NCI-H1930 (cell line): ENCODE results near the gene MPPED1.

ENCODE experiments used
- DNase-seq, 2 experiments: peaks; one replicate each; lab custom pipeline; 2025; lab: John Stamatoyannopoulos, UW

The MPPED1 gene

DNA sequence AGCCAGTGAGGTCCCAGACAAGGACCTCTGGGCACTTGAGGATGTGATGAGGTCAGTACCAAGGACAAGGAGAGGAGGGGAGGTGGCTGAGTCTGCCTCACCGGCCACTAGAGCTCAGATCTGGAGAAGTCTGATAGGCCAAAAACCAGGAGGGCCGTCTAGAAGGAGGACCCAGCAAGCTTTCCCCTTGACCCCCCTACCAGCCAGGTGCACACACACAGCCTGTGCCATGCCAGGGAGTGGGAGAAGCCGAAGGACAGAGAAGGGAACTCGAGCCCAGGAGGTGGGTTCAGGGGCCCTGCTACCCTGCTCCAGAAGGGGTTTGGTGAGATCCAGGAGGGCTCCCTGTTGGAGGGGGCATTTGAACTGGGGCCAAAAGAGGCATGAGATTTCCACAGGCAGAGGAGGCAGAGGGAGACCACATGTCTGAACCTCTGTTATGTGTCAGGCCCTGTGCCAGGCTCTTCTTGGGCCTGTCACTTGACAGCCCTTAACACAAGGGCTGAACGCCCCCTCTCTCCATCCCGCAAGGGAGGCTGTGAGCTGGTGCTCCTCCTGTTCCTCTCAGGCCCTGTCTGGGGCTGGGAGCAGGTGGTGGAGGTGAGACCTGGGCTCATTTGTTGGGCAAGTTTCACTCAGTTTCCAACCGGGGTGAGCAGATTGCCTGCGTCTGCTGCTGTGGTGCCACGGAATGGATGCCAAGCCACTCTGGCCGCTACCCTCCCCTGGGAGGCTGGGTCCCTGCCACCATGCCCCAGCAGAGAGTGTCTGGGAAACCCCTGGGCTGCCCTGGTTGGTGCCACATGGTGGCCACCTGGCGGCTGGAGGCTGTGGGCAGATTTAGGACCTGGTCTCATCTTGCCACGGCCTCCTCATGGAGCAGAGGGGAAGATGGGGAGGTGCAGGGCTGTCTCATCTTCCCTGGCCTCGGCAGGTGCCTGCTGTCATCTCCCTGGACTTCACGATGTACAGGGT is 65.2 kb downstream of the MPPED1 start:
- DNase-seq: no peak

DNA sequence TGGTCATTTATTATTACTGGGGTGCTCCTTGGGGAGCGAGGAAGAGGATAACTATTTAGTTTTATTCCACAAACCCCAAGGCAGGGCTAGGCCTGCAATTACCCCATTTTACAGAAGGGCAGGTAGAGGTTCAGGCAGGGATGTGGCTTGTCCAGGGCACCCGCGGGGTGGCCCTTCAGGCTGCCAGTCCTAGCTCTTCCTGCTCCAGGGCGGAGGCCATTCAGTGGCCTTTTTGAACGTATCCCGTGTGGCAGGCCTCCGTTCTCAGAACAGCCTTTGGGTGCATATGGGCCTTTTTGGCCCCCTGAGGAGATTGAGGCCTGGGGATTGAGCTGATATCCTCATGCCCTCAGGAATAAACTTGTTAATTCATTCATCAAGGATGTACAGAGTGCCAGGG is 66.2 kb downstream of the MPPED1 start:
- DNase-seq: no peak

DNA sequence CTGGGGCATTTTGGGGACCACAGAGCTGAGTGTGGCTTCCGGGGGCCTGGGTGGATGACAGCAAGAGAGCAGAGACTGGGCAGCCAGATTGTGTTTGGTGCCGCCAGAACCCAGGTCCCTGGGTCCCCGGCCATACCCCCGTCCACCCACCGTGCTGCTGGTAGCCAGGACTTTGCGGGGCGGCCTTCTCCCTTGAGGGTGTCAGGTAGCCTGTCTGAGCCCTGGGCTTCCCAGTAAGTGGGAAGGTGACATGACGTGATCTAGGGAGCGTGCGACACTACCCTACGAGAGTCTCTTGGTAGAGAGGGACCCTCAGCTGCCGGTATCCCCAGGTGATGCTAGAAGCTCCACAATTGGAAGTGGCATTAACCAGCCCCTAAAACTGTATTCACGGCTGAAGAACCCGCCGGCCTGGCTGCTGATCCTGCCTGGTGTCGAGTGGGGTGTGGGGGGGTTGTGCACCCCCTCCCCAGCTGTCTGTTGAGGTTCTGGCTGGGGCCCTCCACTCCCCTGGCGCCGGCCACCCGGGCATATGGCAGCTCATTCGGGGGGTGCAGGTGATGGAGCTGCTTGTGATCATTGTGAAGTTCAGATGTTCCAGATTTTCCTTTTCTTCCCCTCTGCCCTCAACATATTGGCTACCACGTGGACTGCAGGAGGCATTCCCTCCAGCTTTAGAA is 66.9 kb downstream of the MPPED1 start:
- DNase-seq: no peak

DNA sequence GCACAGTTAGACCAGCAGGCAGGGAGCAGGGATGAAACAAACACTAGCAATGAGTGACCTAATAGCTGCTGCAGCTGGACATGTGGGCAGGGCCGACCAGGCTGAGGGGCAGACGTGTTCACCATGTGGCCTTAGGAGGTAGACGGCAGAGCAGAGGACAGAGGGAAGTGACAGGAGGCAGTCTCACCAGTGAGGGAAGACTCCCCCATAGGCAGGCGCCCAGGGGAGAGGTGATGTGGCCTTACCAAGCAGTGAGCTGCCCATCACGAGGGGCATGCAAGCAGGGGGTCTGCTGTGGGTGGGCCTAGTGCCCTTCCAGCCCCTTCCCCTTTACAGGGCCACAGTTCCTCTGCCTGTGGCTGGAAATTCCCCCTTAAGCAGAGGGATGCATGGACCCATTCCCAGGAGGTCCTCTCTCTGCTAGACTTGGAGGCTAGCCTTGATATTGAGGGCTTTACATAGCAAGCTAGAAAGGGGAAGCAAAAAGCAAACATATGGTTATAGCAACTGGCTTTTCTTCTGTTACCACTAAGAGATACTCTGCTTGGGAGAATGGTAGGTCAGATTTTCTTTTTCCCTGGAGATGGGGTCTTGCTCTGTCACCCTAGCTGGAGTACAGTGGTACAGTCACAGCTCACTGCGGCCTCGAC is 67.6 kb downstream of the MPPED1 start:
- DNase-seq: no peak

DNA sequence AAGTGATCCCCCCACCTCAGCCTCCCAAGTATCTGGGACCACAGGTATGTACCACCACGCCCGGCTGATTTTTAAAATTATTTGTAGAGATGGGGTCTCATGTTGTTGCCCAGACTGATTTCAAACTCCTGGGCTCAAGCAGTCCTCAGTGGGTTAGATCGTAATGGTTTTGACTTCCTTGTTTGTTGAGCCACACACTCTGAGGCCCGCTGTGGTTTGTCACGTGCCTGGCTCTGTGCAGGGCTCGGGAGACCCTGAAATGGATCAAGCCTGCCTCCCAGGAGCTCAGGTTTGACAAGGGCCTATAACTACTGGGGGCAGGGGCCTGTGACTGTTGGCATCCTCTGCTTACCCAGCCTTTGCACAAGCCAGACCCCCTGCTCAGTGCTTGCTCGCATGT is 68.1 kb downstream of the MPPED1 start:
- DNase-seq: no peak

DNA sequence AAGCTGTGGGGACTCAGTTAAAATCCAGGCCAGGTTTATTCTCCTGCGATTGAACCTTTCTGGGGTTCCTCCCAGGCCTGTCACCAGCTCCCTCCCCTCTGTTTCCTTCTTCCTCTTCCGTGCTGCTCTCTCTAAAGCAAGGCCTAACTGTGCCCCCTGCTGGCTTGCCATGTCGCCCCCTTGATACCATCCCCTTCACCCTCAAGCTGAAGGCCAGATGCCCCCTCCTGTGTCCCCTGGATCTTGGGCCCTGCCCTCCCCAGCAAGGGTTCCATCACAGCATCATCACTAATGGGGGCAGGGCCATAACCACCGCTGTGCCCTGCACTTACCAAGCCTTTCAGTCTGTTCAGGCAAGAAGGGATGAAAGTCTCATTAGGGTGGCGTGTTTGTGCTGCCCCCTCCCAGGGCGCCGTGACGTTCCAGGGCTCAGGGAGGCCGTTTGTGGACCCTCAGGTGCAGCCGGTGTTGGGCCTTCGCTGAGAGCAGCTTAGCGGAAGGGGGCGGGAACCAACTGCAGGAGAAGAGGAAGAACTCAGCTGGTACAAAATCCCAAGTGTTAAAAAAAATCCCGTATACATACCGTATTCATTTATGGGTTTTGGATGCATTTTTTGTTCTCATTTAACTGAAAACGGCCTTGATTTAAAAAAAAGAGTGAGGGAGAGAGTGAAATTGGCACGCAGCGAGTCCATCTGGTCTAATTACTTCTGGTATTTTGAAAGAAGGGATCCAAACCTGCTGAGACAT is 69.9 kb downstream of the MPPED1 start:
- DNase-seq: no peak

DNA sequence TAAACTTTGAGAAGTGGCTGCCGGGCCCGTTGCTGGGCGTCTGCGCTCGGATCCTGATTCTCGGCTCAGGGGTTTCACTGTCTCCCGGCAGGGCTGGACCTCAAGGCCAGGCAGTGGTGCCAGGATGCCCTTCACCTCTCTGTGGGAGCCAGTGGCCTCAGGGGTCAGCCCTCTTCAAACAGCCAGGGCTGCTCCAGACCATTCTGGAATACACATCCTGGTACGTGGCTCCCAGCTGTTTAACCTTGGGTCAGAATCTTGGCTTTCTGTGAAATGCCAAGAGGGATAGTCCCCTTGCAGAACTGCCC is 70.5 kb downstream of the MPPED1 start:
- no peak for DNase-seq

DNA sequence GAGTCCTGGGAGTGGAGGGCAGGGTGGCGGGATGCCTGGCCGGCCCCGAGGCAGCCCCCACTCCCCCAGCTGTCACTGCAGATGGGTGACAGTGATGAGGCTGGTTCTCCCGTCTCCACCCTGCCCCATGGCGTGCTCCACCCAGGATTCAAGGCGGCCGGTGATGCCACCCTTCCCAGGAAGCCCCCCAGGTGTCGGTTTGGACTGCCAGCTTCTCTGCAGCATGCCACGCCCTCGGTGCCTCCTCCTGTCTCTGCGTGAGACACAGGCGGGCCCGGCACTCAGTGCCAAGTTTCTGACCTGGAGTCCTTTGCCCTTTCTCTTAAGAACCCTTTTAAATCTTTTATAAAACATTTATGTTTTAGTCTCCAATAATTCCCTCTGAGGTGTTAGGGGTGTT is 71.5 kb downstream of the MPPED1 start:
- DNase-seq: no peak

DNA sequence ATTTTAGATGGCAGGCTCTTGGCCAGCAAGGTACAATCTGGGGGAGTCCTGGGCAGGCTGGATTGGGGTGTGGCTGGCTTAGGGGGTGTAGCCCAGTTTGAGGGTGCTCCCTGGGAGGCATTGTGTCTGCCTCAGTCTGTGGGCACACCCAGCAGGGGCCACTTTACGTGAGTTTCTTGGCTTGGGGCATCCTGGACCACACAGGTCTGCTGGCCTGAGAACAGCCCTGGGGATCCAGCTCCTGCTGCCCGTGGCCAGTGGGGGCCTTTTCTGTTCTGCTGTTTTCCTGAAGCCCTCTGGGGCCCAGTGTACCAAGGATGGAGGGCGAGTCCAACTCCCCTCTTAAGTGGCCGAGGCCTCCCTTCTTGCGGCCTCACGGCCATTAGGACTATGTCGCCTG is 71.9 kb downstream of the MPPED1 start:
- DNase-seq: no peak

DNA sequence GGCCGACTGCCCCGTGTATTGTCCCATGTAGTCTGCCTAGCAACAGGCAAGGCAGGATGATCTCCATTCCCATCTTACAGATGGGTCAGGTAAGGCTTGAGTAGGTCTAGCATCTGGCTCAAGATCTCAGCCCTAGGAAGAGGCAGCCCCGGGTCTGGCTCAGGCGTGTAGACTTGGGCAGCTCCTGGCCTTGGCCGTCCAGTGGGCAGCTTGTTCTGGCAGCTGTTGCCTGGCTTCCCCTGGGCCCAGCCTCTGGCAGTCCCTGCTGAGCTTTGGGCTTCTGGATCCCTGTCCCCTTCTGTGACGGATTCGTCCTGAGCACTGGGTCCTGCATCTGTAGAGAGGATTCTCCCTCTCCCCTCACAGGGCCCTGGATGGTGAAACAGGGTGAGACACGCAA is 72.4 kb downstream of the MPPED1 start:
- DNase-seq: no peak

DNA sequence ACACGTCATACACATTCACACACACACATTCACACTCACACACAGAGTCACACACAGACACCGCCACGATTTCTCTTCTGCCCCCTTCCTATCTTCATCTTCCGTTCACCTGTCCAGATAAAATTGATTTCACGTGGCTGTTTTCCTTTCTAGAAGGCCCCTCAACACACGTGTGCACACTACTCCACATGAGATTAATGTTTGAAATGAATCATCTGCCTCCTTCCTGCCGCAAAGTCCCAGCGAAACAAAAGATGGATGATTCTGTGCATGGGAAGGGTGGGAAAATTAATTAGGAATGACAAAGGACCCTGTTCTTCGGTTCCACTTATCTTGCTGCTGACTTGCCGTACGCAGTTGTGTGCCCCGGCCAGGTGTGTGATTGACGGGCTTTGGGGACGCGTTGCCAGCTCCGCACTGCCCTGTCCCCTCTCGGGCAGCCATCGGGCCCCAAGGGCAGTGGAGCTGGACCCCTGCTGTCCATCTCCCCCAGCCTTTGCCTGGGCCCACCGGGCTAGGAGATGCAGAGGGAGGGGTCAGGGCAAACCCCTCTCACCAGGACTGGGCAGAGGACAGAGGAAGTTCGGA is 73.8 kb downstream of the MPPED1 start:
- no peak for DNase-seq

DNA sequence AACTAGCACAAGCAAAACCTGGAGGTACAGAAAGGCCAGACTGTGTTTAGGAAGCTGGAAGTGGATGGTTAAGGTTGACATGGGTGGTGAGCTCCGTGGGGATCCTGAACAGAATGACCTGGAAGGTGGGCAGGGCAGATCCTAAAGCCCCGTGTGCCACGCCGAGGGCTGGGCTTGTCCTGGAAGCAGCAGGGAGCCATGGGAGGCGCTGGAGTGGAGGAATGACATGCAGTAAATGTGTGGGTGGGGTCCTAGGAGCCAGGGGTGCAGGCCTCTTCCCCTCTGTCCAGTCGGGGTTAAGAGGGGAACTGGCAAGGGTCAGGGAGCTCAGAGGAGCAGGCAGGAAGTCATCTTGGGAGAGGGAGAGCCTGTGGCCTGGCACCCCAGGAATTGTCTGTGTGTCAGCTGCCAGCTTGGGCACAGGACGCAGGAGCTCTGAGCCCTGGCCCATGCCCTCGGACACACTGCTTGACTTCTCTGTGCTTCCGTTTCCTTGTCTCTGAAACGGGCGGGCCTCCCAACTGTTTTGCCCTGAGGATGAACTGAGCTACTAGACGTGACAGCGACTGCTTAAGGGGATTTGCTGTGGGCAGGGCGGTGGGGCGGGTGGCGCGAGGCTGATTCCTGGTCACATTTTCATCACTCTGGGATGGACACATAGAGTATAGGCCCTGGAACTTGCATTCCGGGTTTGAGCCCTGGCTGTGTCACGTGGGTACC is 75.7 kb downstream of the MPPED1 start:
- DNase-seq: no peak

DNA sequence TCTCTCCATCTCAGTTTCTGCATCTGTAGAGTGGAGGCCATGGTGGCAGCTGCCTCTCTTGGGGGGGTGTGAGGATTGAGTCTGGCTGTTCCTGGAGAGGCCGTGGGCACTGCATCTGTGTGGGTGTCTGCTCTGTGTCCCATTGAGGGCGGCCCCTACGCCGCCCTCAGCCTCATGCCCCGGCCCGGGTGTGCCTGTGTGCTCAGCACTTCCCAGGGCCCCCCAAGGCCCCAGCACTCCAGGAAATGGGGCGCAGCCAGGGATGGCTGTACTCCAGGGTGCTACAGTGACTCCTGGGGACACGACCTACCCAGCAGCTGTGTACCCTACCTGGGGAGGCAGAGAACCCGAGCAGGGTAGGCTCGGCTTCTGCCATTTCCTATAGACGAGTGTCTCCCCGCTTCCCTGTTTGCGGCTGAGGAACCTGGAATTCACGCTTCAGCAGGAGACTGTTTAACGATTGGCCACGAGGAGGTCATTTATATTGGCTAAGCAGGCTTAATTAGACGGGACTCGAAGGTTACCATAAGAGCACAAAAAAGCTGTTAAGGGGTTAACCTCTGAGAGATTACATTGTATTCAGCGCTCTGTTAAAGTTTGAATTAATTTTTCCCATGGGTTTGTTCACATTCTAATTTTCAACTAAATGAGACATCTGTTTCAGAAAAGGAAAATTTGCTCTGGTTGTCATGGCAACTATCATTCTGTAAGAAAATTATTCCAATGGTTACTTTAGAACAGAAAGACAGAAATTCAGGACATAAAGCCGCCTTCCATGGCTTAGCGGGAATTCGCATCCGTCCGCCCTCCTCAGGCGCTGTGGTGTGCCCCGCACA is 76.4 kb downstream of the MPPED1 start:
- no peak for DNase-seq

DNA sequence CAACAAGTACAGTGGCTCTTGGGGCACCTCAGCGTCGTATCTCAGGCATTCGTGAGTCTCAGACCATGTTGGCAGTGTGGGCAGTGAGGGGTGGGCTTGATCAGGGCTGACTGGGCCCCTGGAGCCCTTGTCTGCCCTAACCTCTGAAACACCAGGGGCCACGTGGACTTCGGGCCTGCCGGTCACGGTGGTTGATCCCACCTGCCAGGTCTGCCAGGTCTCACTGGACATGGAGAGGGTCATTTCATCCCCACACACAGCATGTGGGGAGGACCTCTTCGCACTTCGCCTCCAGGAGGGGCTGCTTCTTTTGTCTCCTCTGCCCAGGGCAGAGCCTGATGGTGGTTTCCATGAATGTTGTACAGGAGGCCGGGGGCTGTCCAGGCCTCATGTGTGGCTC is 77.1 kb downstream of the MPPED1 start:
- no peak for DNase-seq

DNA sequence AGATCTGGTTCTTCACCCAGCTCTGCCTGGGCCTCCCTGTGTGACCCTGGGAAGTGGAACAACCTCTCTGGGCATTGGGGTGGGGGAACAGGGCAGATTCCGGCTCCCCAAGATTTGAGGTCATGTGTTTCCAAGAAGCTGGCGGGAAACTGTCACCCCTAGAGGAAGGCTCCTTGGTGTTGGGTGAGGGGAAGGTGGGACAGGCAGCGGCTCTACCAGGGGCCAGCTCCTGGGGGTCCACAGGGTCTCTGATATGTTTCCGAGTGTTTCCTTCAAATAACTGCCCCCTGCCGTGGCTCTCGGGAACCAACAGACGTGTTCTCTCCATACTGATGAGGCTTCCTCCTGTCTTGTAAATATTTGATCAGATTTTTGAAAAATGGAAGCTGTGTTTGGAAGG is 78.5 kb downstream of the MPPED1 start:
- no peak for DNase-seq

DNA sequence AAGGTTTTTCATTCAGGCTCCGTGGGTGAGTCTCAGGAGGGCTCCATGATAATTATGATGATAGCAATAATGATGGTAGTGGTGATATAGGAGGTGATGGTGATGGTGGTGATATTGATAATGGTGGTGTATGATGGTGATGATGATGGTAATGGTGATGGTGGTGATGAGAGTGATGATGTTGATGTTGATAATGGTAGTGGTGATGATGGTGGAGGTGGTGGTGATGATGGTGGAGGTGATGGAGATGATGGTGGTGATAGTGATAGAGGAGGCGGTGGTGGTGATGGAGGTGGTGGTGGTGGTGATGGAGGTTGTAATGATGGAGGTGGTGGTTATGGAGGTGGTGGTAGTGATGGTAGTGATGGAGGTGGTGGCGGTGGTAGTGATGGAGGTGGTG is 79.4 kb downstream of the MPPED1 start:
- DNase-seq: no peak

DNA sequence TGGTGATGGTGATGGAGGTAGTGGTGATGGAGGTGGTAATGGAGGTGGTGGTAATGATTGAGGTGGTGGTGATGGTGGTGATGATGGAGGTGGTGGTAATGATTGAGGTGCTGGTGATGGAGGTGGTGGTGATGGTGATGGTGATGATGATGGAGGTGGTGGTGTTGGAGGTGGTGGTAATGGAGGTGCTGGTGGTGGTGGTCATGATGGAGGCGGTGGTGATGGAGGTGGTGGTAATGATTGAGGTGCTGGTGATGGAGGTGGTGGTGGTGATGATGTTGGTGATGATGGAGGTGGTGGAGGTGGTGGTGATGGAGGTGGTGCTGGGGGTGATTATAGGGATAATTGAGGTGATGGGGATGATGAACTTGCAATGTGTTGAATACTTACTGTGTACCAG is 79.9 kb downstream of the MPPED1 start:
- DNase-seq: no peak

DNA sequence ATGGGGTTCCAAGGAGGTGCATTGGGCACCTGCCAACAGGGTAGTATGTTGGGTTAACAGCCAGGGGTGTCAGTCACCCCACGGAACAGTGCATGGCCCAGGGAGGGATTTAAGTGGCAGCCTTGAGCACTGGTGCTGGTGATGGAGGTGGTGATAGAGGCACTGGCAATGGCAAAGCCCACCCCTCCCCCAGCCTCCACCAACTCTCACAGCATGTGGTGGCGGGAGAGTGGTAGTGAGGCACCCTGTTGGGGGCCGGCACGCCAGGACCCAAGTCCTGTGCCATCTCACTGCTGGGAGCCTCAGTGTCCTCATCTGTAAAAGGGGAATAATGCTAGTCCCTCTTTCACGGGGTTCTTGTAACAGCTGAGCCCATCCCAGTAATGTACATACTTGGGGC is 81.5 kb downstream of the MPPED1 start:
- DNase-seq: no peak

DNA sequence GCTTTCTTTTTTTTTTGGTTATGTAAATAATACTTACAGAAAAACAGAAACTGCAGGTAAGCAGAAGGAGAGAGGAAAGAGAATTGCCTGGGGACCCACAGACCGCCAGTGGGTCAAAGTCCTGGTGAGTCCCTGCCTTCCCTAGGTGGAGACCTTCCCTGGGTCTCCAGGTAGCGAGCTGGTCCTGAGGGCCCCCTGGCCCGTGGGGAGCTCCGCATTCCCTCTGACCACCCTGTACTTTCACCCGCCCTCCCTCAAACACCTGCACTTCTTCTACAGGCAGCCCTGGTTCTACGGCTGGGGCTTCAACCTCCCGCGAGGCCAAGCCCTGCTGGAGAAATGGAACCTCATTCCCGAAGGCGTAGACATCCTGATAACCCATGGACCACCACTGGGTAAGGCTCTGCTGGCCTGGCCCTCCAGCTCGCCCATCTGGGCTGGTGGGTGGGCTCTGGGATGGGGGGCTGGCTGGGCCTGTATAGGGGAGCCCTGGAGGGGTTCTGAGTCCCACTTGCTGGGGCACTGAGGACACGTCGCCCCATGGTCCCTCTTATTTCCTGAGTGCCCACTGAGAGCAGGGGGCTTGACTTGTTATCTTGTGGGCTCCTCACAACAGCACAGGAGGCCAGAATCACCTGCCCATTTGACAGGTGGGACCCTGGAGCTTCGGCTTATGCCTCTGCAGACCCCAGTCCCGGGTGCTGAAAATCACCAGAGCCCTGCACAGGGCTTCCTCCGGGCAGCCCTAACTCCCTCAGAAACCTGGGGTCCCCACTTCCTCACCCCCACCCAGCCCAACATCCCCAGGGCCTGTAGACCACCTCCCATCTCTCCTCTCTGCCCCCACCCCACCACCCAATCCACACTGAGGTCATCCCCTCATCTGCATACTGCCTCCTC is 86.4 kb downstream of the MPPED1 start:
- no peak for DNase-seq
